Upper lobe of left lung (tissue), 6 donors: ENCODE data around the gene PRKCA. TPM values are rescaled to one million over a fixed set of nuclear protein-coding genes. Genes with fewer than 3 reads are reported as not detected.

Experiments
- ATAC-seq, 2 donors: fragments of 200-7000 bp; cut with Tn5 transposase; one replicate each; pipeline ENCODE4 v1.9.1; 2022; ENCODE audit warnings: mild to moderate bottlenecking in 2 of 2, moderate library complexity in 2 of 2; ENCODE audit not compliant: low FRiP score in 2 of 2
- DNase-seq, 2 donors: peaks; one replicate each; pipeline ENCODE4 v3.0.0-alpha.2; 2019 to 2020
- H3K27ac ChIP-seq, 4 donors: fragments of 200-600 bp; sonication (generic); one replicate each; pipeline ENCODE4 v1.5.1; 2016 to 2019
- H3K27me3 ChIP-seq, 4 donors: fragments of 200-600 bp; sonication (generic); one replicate each; pipeline ENCODE4 v1.5.1; 2017 to 2019
- H3K36me3 ChIP-seq, 4 donors: fragments of 200-600 bp; sonication (generic); one replicate each; pipeline ENCODE4 v1.5.1; 2016 to 2019
- H3K4me1 ChIP-seq, 4 donors: fragments of 200-600 bp; sonication (generic); one replicate each; pipeline ENCODE4 v1.5.1; 2018 to 2019
- H3K4me3 ChIP-seq, 4 donors: fragments of 200-600 bp; sonication (generic); one replicate each; pipeline ENCODE4 v1.5.1; 2017 to 2019; ENCODE audit warnings: mild to moderate bottlenecking in 2 of 4, moderate library complexity in 1 of 4
- H3K9me3 ChIP-seq, 4 donors: fragments of 200-600 bp; sonication (generic); one replicate each; pipeline ENCODE4 v1.5.1; 2018 to 2019
- CTCF ChIP-seq, 6 experiments: fragments of 450-650 bp in 4 of 6; fragments of 200-600 bp in 2 of 6; sonication (generic) in 2 of 6; IDR thresholded peaks; one replicate each; pipeline ENCODE4 v1.5.1; 2016 to 2019; ENCODE audit warnings: antibody characterized with exemption in 6 of 6
- EP300 ChIP-seq, 4 donors: sonication (generic); formaldehyde crosslinking; IDR thresholded peaks; one replicate each; pipeline ENCODE4 v1.5.1; 2017; ENCODE audit warnings: antibody characterized with exemption in 4 of 4, control low read depth in 2 of 4
- POLR2A ChIP-seq, 4 donors: fragments of 450-650 bp; IDR thresholded peaks; one replicate each; pipeline ENCODE4 v1.5.1; 2016 to 2017; ENCODE audit warnings: antibody characterized with exemption in 4 of 4, mild to moderate bottlenecking in 2 of 4
- POLR2AphosphoS5 ChIP-seq, 2 donors: sonication (generic); formaldehyde crosslinking; IDR thresholded peaks; one replicate each; pipeline ENCODE4 v1.5.1; 2017; ENCODE audit warnings: antibody characterized with exemption in 2 of 2
- WGBS, 2 donors: methylation state at CpG; one replicate each; pipeline ENCODE4 v1.1.5; 2017 to 2018; 5-methylcytosine and 5-hydroxymethylcytosine counted together
- total RNA-seq, 6 donors: library from RNA; depleted of rRNA in 4 of 6; stranded (reverse); fragments of >200 nt in 4 of 6; gene quantifications; one replicate each; pipeline versions ENCODE4 v1.1.0 to v1.2.1, GENCODE V29; 2016 to 2021
- donor health status: DM: no; HTN: no; CAD: no; lungs with moderate emphysema.
- donor health status: DM: no; HTN: yes; CAD: no; lungs with severe emphysema.

PRKCA gene
- total RNA-seq, 6 donors from 2014 or later, result 10.9 to 29.3 (median 18.0) TPM

- Histone ChIP-seq H3K36me3 (no peaks in the 10 kb centered on the region), H3K4me3 (no peak overlapping the region), H3K27ac (no peak overlapping the region), H3K4me1 (no peaks in the 10 kb centered on the region), H3K27me3 (no peaks in the 10 kb centered on the region), H3K9me3 (no peaks in the 10 kb centered on the region)
- no peak for TF ChIP-seq CTCF (IDR thresholded peaks at IDR 0.05)
- TF ChIP-seq POLR2A (IDR thresholded peaks at IDR 0.05), result no peak
- no peak for TF ChIP-seq EP300 (IDR thresholded peaks at IDR 0.05)
- TF ChIP-seq POLR2AphosphoS5 (IDR thresholded peaks at IDR 0.05), result no peak
- ATAC-seq, result no peak
- no peak for DNase-seq
- WGBS, 2 donors, result 88 to 100% methylated on average over 2 of the region's 2 CpGs
These were observed 290.7 kb downstream of the PRKCA start for GRCh38 chr17:66593116-66593515.

- no peak for DNase-seq
- no peaks in the 10 kb centered on the region for H3K27me3 ChIP-seq
- H3K9me3 ChIP-seq, result no peaks in the 10 kb centered on the region
- WGBS, 2 donors, result 94 to 95% methylated on average over 11 to 12 of the region's 12 CpGs
- H3K4me1 ChIP-seq, result no peaks in the 10 kb centered on the region
- no peak overlapping the region for H3K4me3 ChIP-seq
- ATAC-seq, result no peak
- no peak overlapping the region for H3K27ac ChIP-seq
- no peak for TF ChIP-seq EP300 (IDR thresholded peaks at IDR 0.05)
- no peaks in the 10 kb centered on the region for H3K36me3 ChIP-seq
These were observed 293.5 kb downstream of the PRKCA start for GRCh38 chr17:66595893-66596292.

- DNase-seq (no peak), ATAC-seq (peak in 1 of 2 donors; percentile 46)
- Histone ChIP-seq H3K27me3 (no peaks in the 10 kb centered on the region), H3K36me3 (no peaks in the 10 kb centered on the region), H3K27ac (no peak overlapping the region), H3K9me3 (no peaks in the 10 kb centered on the region), H3K4me3 (no peak overlapping the region), H3K4me1 (no peaks in the 10 kb centered on the region)
- 85 to 89% methylated on average over 14 of the region's 14 CpGs for WGBS, 2 donors
- no peak for TF ChIP-seq POLR2A (IDR thresholded peaks at IDR 0.05)
- TF ChIP-seq POLR2AphosphoS5 (IDR thresholded peaks at IDR 0.05), result no peak
These were observed 300.4 kb downstream of the PRKCA start for GRCh38 chr17:66602659-66603384.

- Histone ChIP-seq H3K4me3 (no peak overlapping the region), H3K36me3 (no peaks in the 10 kb centered on the region), H3K27me3 (no peaks in the 10 kb centered on the region), H3K27ac (no peak overlapping the region), H3K4me1 (no peaks in the 10 kb centered on the region), H3K9me3 (no peaks in the 10 kb centered on the region)
- DNase-seq, result no peak
- ATAC-seq, result no peak
- no peak for TF ChIP-seq POLR2A (IDR thresholded peaks at IDR 0.05)
These were observed 302.0 kb downstream of the PRKCA start for GRCh38 chr17:66604376-66604775.

- H3K27ac ChIP-seq, result no peak overlapping the region
- no peaks in the 10 kb centered on the region for H3K27me3 ChIP-seq
- ATAC-seq, result no peak
- peaks cover 0 to 5% (median 2%) of the 10 kb centered on the region in 4 donors for H3K9me3 ChIP-seq
- no peaks in the 10 kb centered on the region for H3K4me1 ChIP-seq
- TF ChIP-seq CTCF (IDR thresholded peaks at IDR 0.05) (no peak), EP300 (IDR thresholded peaks at IDR 0.05) (no peak), POLR2AphosphoS5 (IDR thresholded peaks at IDR 0.05) (no peak)
- no peak overlapping the region for H3K4me3 ChIP-seq
- 74% methylated on average over 4 of the region's 4 CpGs for WGBS, 2 donors
- no peak for DNase-seq
- H3K36me3 ChIP-seq, result no peaks in the 10 kb centered on the region
These were observed 303.1 kb downstream of the PRKCA start for GRCh38 chr17:66605541-66605940.

GRCh38 chr17:66610361-66611133, 308.1 kb downstream of the PRKCA start:
- H3K27ac ChIP-seq, result no peak overlapping the region
- peaks cover 0 to 7% (median 2%) of the 10 kb centered on the region in 4 donors for H3K9me3 ChIP-seq

More at GRCh38 chr17:66610361-66611133, 308.1 kb downstream of the PRKCA start:
- H3K4me1 ChIP-seq, result no peaks in the 10 kb centered on the region
- H3K4me3 ChIP-seq, result no peak overlapping the region
- WGBS, 2 donors, result 48 to 49% methylated on average over 9 of the region's 9 CpGs
- ATAC-seq (no peak), DNase-seq (no peak)
- no peaks in the 10 kb centered on the region for H3K27me3 ChIP-seq
- TF ChIP-seq POLR2A (IDR thresholded peaks at IDR 0.05) (no peak), POLR2AphosphoS5 (IDR thresholded peaks at IDR 0.05) (no peak), EP300 (IDR thresholded peaks at IDR 0.05) (no peak), CTCF (IDR thresholded peaks at IDR 0.05) (no peak)
- no peaks in the 10 kb centered on the region for H3K36me3 ChIP-seq
